Body of pancreas (tissue), 4 donors: ENCODE measurements around the gene GDPD5.

Experiments
- CTCF ChIP-seq, 7 experiments: fragments of 450-650 bp in 4 of 7; fragments of 200-600 bp in 3 of 7; sonication (generic) in 3 of 7; IDR thresholded peaks; one replicate each; pipeline ENCODE4 v1.5.1; 2016 to 2019; ENCODE audit warnings: antibody characterized with exemption in 7 of 7
- POLR2A ChIP-seq, 3 donors: fragments of 450-650 bp; IDR thresholded peaks; one replicate each; pipeline ENCODE4 v1.6.1; 2016; ENCODE audit warnings: antibody characterized with exemption in 3 of 3, mild to moderate bottlenecking in 2 of 3

GRCh38 chr11:75424396-75424795, 101.3 kb downstream of the GDPD5 start:
- TF ChIP-seq CTCF (IDR thresholded peaks at IDR 0.05) (no peak), POLR2A (IDR thresholded peaks at IDR 0.05) (no peak)
